ENCODE measurements around the gene RTN4R.
"Not testable (repeated sequence)": the region's sequence is repeated elsewhere in the genome, so short reads cannot be mapped to it uniquely, and the experiment has no call there.

DNA sequence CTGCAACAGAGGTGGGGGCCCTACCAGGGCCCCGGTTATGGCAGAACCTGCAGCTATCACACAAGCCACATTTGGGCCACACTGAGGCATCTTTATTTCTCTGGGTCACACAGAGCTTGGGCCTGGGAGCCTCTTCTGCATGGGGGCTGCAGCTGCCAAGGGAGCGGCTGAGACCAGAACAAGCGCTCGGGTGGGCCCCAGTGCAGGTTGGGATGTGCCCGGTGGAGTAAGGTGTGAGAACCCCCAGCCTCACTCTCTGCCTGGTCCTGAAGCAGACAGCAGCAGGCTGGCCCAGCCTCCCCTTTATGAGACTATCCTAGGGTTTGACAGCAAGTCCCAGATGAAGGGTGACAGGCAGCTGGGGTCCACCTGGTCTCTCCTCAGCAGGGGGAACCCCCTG is 46.1 kb upstream of the RTN4R start:
- TF ChIP-seq, protein P1, sequence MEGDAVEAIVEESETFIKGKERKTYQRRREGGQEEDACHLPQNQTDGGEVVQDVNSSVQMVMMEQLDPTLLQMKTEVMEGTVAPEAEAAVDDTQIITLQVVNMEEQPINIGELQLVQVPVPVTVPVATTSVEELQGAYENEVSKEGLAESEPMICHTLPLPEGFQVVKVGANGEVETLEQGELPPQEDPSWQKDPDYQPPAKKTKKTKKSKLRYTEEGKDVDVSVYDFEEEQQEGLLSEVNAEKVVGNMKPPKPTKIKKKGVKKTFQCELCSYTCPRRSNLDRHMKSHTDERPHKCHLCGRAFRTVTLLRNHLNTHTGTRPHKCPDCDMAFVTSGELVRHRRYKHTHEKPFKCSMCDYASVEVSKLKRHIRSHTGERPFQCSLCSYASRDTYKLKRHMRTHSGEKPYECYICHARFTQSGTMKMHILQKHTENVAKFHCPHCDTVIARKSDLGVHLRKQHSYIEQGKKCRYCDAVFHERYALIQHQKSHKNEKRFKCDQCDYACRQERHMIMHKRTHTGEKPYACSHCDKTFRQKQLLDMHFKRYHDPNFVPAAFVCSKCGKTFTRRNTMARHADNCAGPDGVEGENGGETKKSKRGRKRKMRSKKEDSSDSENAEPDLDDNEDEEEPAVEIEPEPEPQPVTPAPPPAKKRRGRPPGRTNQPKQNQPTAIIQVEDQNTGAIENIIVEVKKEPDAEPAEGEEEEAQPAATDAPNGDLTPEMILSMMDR (IDR thresholded peaks at IDR 0.05): not testable (repeated sequence)
- TF ChIP-seq EP300, POLR2A (IDR thresholded peaks at IDR 0.05): not testable (repeated sequence)

All from ovary (tissue), 3 donors.